Neural progenitor cell (in vitro differentiated cells): ENCODE results near the gene CHST15.

Experiments used
- EZH2 ChIP-seq: fragments of 200-600 bp; sonication (generic); IDR thresholded peaks from 2 replicates; pipeline ENCODE4 v1.6.1; 2017; ENCODE audit warnings: antibody characterized with exemption, mild to moderate bottlenecking, moderate library complexity
- TF ChIP-seq, protein P1 (sequence below): fragments of 200-600 bp; sonication (generic); IDR thresholded peaks from 2 replicates; pipeline ENCODE4 v1.5.1; 2017; ENCODE audit warnings: antibody characterized with exemption, mild to moderate bottlenecking

DNA sequence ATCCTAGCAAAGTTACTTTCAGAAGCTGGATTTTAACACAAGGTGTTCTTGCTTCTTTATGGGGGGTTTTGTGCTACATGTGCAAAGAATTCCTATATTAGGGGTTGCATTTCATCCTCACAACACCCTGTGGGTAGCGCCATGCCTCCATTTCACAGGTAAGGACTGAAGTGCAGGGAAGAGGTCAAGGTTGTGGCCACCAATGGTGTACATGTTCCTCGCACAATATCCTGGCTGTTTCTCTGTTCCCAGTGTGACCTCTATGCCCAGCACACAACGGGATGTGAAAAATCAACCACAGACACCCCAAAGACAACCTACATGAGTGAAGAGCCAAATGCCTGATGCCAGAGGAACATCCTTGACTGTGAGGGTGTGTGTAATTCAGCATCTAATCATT is 80.8 kb downstream of the CHST15 start:
- TF ChIP-seq, protein P1, sequence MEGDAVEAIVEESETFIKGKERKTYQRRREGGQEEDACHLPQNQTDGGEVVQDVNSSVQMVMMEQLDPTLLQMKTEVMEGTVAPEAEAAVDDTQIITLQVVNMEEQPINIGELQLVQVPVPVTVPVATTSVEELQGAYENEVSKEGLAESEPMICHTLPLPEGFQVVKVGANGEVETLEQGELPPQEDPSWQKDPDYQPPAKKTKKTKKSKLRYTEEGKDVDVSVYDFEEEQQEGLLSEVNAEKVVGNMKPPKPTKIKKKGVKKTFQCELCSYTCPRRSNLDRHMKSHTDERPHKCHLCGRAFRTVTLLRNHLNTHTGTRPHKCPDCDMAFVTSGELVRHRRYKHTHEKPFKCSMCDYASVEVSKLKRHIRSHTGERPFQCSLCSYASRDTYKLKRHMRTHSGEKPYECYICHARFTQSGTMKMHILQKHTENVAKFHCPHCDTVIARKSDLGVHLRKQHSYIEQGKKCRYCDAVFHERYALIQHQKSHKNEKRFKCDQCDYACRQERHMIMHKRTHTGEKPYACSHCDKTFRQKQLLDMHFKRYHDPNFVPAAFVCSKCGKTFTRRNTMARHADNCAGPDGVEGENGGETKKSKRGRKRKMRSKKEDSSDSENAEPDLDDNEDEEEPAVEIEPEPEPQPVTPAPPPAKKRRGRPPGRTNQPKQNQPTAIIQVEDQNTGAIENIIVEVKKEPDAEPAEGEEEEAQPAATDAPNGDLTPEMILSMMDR, result no peak
- TF ChIP-seq EZH2, result no peak
